ENCODE data around the gene SENP3.

The SENP3 gene

GRCh38 chr17:7606280-7606679 lies 44.6 kb downstream of the SENP3 start:
- no peak for DNase-seq (ENCODE audit: low spot score)
- H3K27ac ChIP-seq: no peak overlapping the region
- no peak overlapping the region for H3K4me3 ChIP-seq
- TF ChIP-seq, protein P1, sequence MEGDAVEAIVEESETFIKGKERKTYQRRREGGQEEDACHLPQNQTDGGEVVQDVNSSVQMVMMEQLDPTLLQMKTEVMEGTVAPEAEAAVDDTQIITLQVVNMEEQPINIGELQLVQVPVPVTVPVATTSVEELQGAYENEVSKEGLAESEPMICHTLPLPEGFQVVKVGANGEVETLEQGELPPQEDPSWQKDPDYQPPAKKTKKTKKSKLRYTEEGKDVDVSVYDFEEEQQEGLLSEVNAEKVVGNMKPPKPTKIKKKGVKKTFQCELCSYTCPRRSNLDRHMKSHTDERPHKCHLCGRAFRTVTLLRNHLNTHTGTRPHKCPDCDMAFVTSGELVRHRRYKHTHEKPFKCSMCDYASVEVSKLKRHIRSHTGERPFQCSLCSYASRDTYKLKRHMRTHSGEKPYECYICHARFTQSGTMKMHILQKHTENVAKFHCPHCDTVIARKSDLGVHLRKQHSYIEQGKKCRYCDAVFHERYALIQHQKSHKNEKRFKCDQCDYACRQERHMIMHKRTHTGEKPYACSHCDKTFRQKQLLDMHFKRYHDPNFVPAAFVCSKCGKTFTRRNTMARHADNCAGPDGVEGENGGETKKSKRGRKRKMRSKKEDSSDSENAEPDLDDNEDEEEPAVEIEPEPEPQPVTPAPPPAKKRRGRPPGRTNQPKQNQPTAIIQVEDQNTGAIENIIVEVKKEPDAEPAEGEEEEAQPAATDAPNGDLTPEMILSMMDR (IDR thresholded peaks at IDR 0.05): no peak

DNA sequence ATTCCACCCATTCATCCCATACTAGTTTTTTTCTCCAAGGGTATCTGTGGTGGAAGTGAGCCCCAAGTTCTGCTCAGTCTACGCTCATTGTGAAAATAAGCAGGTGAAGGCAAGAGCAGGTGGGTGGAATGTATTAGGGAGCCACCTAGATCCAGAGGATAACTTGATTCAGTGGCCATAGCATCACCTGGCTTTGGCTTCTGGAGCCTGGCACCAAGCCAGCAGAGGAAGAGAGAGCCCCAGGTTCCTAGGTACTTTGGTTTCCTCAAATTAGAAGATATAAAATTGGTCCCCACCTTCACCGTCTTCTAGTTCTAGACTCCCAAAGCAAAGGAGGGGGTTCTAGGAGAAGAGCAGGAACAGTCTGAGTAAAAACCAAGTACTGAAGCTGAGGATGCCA lies 48.9 kb downstream of the SENP3 start:
- DNase-seq (ENCODE audit: low spot score): no peak
- Histone ChIP-seq H3K27ac (no peak overlapping the region), H3K4me3 (no peak overlapping the region)
- TF ChIP-seq, protein P1 (IDR thresholded peaks at IDR 0.05): no peak

GRCh38 chr17:7611635-7612293 lies 50.0 kb downstream of the SENP3 start:
- H3K4me3 ChIP-seq: peak overlapping the region; percentile 16
- TF ChIP-seq, protein P1 (IDR thresholded peaks at IDR 0.05): no peak
- no peak overlapping the region for H3K27ac ChIP-seq
- no peak for DNase-seq (ENCODE audit: low spot score)

DNA sequence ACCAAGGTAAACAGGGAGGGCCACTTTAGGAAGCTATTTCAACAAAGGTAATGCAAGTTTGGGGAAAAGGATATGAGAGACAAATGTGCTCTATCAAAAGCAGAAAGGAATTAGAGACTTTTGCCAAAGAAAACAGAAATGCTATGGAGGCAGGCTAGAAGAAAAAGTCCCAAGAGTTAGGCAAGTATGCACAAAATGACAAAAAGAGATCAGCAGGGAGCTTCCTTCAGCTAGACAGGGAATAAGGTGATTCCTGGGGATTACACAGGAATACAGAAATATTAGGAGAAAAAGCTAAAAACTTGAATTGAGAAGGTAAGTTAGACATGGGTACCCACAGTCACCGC lies 50.5 kb downstream of the SENP3 start:
- Histone ChIP-seq H3K27ac (no peak overlapping the region), H3K4me3 (peak overlapping the region; percentile 16)
- TF ChIP-seq, protein P1 (IDR thresholded peaks at IDR 0.05): no peak
- DNase-seq (ENCODE audit: low spot score): no peak

- TF ChIP-seq, protein P1 (IDR thresholded peaks at IDR 0.05): no peak
- no peak for DNase-seq (ENCODE audit: low spot score)
- Histone ChIP-seq H3K27ac (peak overlapping the region; percentile 92 to 100), H3K4me3 (peak overlapping the region; percentile 99)
Observed at GRCh38 chr17:7613769-7614424, 52.2 kb downstream of the SENP3 start.

DNA sequence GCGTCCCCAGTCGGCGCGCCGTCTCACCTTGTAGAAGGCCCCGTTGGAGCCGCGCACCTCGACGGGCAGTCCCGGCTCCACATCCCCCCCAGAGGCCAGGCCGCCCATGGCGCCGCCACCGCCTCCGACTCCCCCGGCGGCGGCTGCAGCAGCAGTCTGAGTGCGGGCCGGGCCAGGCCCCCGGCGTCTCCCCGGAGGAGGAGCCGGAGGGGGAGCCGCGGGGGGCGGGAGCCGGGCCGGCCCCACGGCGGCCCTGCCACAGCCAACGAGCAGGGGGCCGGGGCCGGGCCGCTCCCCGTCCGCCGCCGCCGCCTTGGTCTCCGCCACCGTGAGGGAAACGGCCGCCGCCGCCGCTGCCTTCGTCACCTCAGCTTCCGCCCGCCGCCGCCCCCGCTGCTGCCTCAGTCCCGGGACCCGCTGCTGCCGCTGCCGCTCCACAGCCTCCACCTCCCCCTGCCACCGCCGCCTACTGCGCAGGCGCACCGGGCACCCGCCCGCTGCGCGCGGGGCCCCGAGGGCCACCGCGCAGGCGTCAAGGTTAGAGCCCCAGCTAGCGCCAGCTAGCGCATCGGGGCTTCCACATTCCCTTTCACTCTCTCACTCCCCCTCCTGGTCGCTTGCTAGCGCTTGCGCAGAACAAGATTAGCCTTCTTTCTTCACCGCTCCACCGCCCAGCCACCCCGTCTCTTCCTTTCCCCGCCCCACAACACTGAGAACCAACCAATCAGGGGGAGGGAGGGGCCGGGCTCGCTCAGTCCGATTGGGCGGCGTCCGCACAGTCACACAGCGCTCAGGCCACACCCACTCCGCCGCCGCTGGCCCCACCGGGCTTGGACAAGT lies 52.9 kb downstream of the SENP3 start, which contains the start of gene FXR2:
Gene FXR2 (minus strand): TSS at position 473 of the 840 bp plus-strand sequence. CDS start 365 bp downstream, at position 108.
- peak within 1 kb of the TSS; percentile 99 for H3K4me3 ChIP-seq
- TF ChIP-seq, protein P1 (IDR thresholded peaks at IDR 0.05): peak; percentile 27
- DNase-seq (ENCODE audit: low spot score): peak; percentile 100
- H3K27ac ChIP-seq: peak within 1 kb of the TSS; percentile 92 to 100

All from coronary artery (tissue), 2 donors.